ENCODE measurements around the gene DDIT4L.

Gene DDIT4L, protein sequence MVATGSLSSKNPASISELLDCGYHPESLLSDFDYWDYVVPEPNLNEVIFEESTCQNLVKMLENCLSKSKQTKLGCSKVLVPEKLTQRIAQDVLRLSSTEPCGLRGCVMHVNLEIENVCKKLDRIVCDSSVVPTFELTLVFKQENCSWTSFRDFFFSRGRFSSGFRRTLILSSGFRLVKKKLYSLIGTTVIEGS

DNA sequence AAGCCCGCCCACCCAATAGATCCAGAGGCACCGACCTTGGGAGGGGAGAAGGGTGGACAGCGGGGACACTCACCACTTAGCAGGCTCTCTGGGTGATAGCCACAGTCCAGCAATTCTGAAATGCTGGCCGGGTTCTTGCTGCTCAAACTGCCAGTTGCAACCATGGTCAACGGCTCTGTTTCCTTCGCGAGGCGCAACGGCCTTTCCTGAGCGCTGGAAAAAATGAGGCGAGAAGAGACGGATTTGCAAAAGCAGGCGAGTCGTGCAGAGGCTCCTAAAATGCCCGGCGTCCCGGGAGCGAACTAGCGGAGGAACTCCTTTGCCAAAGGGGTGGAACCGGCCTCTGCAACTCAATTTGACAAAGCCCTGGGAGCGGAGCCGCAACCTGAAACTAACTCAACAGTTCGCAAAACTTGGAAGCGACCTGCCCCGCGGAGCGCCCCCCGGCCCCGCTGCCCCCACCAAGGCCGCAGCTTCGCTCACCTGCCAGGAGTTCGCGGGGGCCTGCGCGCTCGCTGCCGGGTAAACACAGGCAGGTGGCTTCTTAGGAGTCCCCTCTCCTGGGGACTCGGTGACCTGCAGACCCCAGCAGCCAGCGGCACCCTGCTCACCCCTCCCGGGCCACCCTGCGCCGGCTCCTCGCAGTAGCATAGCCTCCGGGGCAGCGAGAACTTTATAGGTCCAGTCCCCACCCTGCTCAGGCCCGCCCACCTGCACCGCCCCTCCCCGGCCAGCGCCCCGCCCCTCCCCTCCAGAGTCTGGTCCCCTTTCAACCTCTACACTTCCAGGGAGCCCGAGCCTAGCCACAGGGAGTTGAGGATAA, at the start of gene DDIT4L:
Gene DDIT4L, minus strand, starts transcription at position 649 of the 823 bp plus-strand sequence. Its CDS starts 485 bp downstream, at position 164.
- no peak for DNase-seq (ENCODE audit: low read depth)
- no peak within 1 kb of the TSS for H3K4me3 ChIP-seq (ENCODE audit: low read depth, low read length)
- TF ChIP-seq, protein P1, sequence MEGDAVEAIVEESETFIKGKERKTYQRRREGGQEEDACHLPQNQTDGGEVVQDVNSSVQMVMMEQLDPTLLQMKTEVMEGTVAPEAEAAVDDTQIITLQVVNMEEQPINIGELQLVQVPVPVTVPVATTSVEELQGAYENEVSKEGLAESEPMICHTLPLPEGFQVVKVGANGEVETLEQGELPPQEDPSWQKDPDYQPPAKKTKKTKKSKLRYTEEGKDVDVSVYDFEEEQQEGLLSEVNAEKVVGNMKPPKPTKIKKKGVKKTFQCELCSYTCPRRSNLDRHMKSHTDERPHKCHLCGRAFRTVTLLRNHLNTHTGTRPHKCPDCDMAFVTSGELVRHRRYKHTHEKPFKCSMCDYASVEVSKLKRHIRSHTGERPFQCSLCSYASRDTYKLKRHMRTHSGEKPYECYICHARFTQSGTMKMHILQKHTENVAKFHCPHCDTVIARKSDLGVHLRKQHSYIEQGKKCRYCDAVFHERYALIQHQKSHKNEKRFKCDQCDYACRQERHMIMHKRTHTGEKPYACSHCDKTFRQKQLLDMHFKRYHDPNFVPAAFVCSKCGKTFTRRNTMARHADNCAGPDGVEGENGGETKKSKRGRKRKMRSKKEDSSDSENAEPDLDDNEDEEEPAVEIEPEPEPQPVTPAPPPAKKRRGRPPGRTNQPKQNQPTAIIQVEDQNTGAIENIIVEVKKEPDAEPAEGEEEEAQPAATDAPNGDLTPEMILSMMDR (IDR thresholded peaks at IDR 0.05; ENCODE audit: low read depth, low read length) = no peak
- no peak for TF ChIP-seq POLR2A (IDR thresholded peaks at IDR 0.05; ENCODE audit: extremely low read depth, insufficient read length)
- no peak for TF ChIP-seq MYC (IDR thresholded peaks at IDR 0.05; ENCODE audit: low read depth, low read length)
- TF ChIP-seq, protein P2, sequence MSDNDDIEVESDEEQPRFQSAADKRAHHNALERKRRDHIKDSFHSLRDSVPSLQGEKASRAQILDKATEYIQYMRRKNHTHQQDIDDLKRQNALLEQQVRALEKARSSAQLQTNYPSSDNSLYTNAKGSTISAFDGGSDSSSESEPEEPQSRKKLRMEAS (IDR thresholded peaks at IDR 0.05; ENCODE audit: low read depth, low read length) = no peak

DNA sequence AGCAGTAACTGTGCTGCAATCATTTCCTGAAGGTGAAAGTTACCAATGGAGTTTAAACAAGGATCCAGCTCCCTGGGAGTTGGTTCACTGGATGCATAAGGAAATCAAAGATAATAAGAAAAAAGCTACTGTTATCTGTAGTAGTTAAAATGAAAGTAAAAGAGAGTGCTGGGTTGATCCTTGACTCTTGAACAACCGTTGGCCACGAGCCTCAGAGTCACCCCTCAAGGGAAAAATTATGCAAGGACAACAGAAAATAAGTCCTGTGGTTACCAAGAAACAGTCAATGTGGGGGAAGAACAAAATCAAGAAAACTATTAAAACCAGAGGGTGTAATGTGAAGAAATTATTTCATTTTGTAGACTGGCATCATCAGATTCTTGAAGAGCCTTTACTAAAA, 49.7 kb upstream of the DDIT4L start:
- TF ChIP-seq MYC (IDR thresholded peaks at IDR 0.05; ENCODE audit: low read depth, low read length) (no peak), POLR2A (IDR thresholded peaks at IDR 0.05; ENCODE audit: extremely low read depth, insufficient read length) (no peak)
- TF ChIP-seq, protein P2 (IDR thresholded peaks at IDR 0.05; ENCODE audit: low read depth, low read length) = no peak
- TF ChIP-seq, protein P1 (IDR thresholded peaks at IDR 0.05; ENCODE audit: low read depth, low read length) = no peak
- no peak overlapping the region for H3K4me3 ChIP-seq (ENCODE audit: low read depth, low read length)
- DNase-seq (ENCODE audit: low read depth) = peak; percentile 63

DNA sequence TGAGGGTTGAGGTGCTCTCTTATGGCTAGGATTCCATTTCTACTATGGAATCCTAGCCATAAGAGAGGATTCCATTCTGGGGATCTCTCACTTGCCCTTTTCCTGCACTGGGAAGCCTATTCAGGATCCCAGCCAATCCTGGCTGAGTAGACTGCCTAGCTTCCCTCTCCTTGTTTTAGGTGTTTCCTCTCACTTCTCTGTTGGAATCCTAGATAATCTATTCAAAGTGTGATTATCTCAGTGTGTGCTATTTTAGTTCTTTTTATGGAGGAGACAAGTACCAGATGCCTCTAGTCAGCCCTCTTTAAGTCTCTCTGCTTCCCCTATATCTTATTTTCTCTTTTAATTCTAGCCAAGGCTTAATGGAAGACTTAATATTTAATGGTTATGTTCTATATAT, 34.5 kb upstream of the DDIT4L start:
- H3K4me3 ChIP-seq (ENCODE audit: low read depth, low read length) = no peak overlapping the region
- no peak for DNase-seq (ENCODE audit: low read depth)
- TF ChIP-seq, protein P2 (IDR thresholded peaks at IDR 0.05; ENCODE audit: low read depth, low read length) = no peak
- TF ChIP-seq POLR2A (IDR thresholded peaks at IDR 0.05; ENCODE audit: extremely low read depth, insufficient read length) (no peak), MYC (IDR thresholded peaks at IDR 0.05; ENCODE audit: low read depth, low read length) (no peak)
- TF ChIP-seq, protein P1 (IDR thresholded peaks at IDR 0.05; ENCODE audit: low read depth, low read length) = no peak

DNA sequence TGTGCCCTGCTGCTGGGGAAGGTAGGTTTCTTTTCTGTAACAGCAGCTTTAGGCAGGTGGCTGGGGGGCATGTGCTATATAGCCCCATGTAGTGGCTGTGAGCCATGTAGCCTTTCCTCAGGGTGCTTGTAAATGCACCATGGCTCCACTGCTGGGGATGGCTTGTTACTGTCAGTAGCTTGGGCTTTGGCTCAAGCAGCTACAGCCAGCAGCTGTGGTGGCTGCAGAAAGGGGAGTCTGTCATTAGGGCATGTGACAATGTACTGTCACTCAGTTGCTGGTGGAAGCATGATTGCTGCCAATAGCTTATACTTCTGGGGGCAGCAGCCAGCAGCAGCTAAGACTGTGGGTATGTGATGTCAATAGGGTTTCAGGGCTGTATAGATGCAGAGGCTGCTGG, 33.9 kb upstream of the DDIT4L start:
- TF ChIP-seq, protein P1 (IDR thresholded peaks at IDR 0.05; ENCODE audit: low read depth, low read length) = no peak
- no peak for TF ChIP-seq MYC (IDR thresholded peaks at IDR 0.05; ENCODE audit: low read depth, low read length)
- no peak for TF ChIP-seq POLR2A (IDR thresholded peaks at IDR 0.05; ENCODE audit: extremely low read depth, insufficient read length)
- TF ChIP-seq, protein P2 (IDR thresholded peaks at IDR 0.05; ENCODE audit: low read depth, low read length) = no peak
- no peak overlapping the region for H3K4me3 ChIP-seq (ENCODE audit: low read depth, low read length)
- no peak for DNase-seq (ENCODE audit: low read depth)

DNA sequence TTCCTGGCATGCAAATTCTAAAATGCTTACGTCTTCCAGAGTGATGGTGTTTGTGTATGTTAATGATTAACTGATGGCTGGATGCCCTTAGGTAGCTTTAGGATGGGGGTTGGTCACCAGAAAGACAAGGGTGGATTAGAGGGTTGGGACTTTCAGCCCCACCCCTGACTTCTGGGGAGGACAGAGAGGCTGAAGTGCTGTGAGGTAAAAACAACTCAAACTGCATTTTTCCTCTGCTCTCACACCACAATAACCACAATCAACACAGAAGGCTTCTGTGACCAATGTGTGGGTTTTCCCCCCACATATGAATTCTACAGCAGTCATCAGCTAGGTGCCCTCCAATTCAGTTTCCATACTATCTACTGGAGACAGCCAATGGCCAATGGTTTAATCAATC, 18.7 kb upstream of the DDIT4L start:
- DNase-seq (ENCODE audit: low read depth) = no peak
- H3K4me3 ChIP-seq (ENCODE audit: low read depth, low read length) = no peak overlapping the region
- TF ChIP-seq MYC (IDR thresholded peaks at IDR 0.05; ENCODE audit: low read depth, low read length) = no peak
- TF ChIP-seq POLR2A (IDR thresholded peaks at IDR 0.05; ENCODE audit: extremely low read depth, insufficient read length) = no peak
- TF ChIP-seq, protein P2 (IDR thresholded peaks at IDR 0.05; ENCODE audit: low read depth, low read length) = no peak
- TF ChIP-seq, protein P1 (IDR thresholded peaks at IDR 0.05; ENCODE audit: low read depth, low read length) = no peak
